Measurements from ENCODE around the gene COX5B.
"Not testable (repeated sequence)": the region's sequence is repeated elsewhere in the genome, so short reads cannot be mapped to it uniquely, and the experiment has no call there.

- TF ChIP-seq CTCF (conservative IDR thresholded peaks at IDR 0.05; ENCODE audit: low read depth, low read length); EZH2 (IDR thresholded peaks at IDR 0.05; ENCODE audit: low read length, unreplicated experiment); EZH2phosphoT487 (IDR thresholded peaks at IDR 0.05; ENCODE audit: borderline replicate concordance, low read length): not testable (repeated sequence)
Measured at GRCh38 chr2:97618939-97619827, 26.7 kb upstream of the COX5B start.

All from PC-3 (cell line).